Measurements from ENCODE around the gene RBP5.

Gene RBP5

DNA sequence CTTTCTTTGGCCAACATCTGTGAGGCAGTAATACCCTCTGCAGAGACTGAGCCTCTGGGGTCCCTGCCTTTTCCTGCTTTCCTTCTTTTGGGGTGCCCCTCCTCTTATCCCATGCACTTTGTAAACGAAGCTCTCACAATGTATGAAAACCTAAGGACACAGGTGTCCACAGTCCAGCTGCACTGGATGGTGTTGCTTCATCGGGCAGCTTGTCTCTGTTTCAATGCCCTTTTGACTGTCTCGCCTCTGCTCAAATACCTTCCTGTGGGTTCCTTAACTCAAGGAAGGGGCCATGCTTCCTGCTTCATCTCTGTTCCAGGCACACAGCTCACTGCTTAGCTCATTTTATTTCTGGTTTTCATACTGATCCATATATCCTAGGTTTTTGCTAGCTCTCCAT, 26.1 kb downstream of the RBP5 start:
- no peak for DNase-seq (ENCODE audit: extremely low read depth in 1 of 2, low read depth in 1 of 2)

DNA sequence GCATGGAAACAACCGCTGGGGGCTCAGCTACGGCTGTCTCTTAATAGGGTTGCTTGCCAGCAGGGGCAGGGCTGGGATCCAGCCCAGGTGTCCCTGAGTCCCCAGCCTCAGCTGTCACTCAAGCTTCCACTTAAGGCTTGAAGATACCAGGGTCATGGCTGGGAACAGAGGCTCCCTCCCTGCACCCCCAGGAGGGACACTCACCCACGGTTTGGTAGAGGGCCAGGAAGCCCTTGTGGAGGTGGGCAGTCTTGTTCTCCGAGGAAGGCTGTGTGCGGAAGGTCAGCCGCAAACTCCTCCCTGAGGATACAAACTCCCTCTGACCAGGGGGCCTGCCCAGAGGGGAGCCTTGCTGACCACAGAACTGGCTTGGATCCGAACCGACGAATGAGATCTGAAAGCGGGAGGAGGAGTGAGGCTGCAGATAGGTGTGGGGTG, 27.0 kb downstream of the RBP5 start:
- no peak for DNase-seq (ENCODE audit: extremely low read depth in 1 of 2, low read depth in 1 of 2)

GRCh38 chr12:7101047-7101693, 27.5 kb downstream of the RBP5 start:
- no peak for DNase-seq (ENCODE audit: extremely low read depth in 1 of 2, low read depth in 1 of 2)

DNA sequence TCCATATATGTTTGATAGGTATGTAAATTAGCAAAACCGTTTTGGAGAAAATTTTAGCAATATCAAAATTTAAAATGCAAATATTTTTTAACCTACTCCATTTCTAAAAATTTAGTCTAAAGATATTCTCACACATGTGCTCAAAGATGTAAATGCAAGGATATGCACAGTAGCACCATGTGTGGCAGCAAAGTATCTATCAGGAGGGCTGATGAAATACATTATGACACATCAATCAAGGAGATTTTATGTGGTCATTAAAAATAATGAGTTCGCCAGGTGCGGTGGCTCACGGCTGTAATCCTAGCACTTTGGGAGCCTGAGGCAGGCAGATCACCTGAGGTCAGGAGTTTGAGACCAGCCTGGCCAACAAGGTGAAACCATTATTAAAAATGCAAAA, 28.4 kb downstream of the RBP5 start:
- DNase-seq (ENCODE audit: extremely low read depth in 1 of 2, low read depth in 1 of 2), result no peak

DNA sequence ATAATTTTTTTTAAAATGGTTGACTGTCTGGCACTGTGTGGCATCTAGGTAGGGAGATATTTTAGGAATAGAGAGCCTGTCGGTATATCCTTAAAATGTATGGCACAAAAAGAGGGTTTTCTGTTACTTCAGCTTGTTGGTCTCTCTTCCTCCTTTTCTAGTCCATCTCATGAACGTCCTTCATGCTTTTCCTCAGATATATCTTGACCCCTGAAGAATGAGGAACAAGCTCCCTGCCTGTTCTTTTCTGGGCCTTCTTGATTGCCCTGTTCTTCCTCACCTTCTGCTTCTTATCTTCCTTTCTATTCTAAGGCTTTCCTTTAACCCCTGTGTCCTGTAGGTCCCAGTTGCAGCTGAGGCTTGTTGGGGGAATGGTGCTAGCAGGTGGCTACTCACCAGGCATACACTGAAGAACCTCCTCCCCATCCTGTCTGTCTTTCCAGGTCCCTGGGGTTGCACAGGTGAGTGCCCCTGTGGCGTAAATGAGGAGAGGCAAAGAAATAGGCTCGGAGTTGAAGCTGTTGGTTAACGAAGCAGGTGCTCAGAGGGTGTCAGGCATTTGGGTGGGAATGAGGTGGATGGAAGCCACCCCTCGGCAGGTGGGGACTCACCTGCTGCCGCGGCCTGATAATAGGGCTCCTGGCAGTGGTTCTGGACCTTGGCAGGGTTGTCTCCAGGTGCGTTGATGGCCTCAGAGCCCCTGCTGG, 29.2 kb downstream of the RBP5 start:
- no peak for DNase-seq (ENCODE audit: extremely low read depth in 1 of 2, low read depth in 1 of 2)

DNA sequence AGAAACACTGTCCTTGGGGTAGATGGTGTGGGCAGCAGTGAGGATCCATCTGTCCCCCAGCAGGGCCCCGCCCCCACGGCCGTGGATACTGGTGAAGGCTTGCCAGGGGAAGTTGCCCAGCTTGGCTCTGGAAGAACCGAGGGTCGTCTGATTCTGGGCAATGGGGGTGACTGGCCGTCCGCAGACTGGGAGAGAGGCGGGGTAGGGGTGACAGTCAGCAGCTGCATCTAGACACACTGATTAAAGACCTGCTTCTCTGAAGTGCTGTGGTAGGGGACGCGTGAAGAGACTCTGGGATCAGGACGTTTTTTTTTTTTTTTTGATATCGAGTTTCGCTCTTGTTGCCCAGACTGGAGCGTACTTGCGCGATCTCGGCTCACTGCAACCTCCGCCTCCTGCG, 31.7 kb downstream of the RBP5 start:
- no peak for DNase-seq (ENCODE audit: extremely low read depth in 1 of 2, low read depth in 1 of 2)

DNA sequence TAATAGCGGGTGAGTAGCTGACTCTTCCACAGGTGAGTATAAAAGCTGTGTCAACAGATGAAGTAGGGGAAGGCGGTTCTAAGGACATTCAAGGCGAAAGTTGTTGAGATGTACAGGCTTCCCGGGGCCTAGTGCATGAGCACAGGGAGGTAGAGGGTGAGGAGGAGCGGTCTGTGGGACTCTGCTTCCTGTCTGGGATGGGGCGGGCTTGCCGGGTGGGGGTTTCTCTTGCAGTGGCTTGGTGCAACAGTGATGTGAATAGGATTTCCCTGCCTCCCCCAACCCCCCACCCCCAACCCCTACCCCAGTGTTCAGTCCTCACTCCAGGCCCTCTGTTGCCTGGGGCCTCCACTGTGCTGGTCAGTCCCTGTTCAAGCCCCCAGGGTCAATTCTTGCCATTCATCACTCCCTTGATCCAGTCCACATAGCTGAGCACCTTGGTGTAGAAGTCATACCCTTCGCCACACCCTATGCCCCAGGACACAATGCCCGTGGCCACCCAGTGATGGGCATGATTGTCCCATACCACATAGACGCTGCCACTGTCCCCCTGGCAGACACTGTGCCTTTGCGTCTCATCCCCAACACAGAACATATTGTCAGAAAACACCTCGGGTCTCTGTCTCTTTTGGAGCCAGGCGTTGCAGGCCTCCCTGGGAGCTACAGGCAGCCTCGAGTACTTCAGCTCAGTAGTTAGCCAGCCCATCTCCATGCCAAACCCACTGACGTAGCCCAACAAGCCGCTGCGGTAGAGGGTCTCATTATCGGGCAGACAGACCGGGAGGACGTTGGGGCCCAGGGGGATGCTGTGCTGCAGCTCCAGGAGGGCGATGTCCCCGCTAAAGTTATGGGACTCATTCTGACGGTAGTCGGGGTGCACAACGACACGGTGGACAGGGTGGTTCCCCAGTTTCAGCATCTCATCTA, 32.4 kb downstream of the RBP5 start:
- no peak for DNase-seq (ENCODE audit: extremely low read depth in 1 of 2, low read depth in 1 of 2)

- no peak for DNase-seq (ENCODE audit: extremely low read depth in 1 of 2, low read depth in 1 of 2)
Observed at GRCh38 chr12:7093892-7094291, 34.8 kb downstream of the RBP5 start.

DNA sequence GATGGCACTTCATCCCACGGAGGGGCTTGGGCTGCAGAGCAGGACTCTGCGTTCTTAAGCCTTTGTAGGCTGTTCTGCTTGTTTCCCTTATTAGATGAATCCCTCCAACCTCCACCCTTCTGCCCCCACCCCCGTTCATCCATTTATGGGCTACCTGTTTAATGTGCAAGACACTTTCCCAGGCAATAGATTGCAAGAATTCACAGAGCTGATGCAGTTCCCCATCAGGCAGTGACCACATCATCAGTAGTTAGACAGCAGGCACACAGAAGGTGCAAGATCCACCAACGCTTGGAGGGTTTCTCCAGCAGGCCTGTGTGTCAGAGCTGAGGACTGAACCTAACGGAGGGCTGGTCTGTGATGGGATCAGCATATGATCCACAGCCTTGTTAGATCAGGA, 35.2 kb downstream of the RBP5 start:
- DNase-seq (ENCODE audit: extremely low read depth in 1 of 2, low read depth in 1 of 2), result no peak

GRCh38 chr12:7092986-7093460, 35.7 kb downstream of the RBP5 start:
- no peak for DNase-seq (ENCODE audit: extremely low read depth in 1 of 2, low read depth in 1 of 2)

DNA sequence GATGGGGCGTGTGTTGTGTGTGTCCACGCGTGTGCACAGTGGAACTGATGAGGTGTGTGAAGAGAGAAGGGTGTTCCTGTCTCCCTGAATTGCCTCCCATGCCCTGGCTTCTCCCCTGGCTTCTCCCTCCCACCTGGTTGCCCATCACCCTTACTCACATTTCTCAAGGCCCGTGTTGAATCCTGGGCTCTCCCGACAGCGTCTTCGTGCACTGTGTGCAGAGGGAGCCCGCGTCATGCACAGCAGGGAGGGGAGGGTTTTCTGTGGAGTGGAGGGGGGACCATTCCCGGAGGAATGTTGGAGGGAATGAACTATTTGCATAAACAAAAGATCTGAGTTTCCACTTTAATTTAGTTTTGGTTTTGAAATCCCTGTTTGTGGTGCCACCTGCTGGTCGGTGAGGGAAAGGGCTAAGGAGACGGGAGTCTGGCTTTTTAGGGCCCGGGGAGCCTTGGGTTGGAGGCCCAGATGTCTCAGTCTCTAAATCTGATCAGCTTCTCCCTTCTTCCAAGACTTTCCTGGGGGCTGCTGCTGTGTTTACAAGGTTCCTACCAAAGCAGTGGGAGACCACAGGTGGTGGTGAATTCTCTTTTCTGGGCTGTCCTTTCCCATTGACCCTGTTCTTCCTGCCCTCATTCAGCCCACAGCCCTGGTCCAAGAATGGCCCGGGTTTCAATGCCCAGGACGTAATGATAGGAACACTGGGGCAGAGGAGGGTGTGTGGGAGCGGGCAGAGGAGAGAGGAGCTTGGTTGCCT, 36.3 kb downstream of the RBP5 start, which contains the start of gene C1R:
Gene C1R, minus strand, starts transcription at position 217 of the 757 bp plus-strand sequence. Its CDS starts 57 bp downstream, at position 160.
- peak in 1 of 2 donors; percentile 34 for DNase-seq (ENCODE audit: extremely low read depth in 1 of 2, low read depth in 1 of 2)

DNA sequence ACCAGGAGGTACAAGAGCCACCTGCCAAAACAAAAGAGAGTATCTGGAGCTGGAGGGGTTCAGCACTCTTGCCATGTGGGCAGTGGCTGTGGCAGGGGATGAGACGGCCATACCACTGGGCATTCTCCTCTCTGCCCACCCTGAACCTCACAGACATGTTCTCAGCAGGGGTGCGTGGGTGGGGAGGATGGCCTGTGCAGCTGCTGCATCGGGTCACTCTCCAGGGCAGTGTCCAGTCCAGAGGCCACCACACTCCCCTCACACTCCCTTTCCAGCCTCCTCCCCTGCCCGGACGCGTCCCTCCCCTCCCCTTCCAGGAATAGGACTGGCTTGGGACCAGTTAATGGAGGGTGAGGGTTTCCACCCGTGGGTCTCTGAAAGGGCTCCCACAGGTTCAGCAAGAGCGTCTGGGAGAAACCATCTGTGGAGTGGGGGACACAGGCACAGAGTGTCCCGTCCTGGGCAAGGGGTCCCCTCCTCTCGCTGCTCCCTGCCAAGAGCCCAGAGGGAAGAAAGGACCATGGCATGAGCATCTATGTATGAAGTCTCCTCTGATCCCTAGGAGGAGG, 36.9 kb downstream of the RBP5 start:
- DNase-seq (ENCODE audit: extremely low read depth in 1 of 2, low read depth in 1 of 2), result no peak

DNA sequence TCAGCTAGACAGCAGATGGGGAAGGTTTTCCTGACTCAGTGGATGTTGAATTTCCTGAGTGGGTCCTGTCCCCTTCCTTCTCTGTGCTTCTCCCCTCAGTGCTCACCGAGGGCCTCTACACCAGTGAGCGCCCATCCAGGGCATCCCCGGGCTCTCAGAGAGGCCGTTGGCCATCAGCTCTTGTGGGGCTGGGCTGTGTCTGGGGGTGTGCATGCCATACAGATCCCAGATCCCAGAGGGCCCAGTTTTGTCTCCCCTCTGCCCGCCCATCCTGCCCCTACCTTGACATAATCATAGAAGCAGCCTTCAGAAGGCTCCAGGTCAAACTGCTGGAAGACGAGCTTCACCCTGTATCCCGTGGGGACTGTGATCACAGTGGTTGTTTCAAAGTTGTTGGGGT, 37.5 kb downstream of the RBP5 start:
- no peak for DNase-seq (ENCODE audit: extremely low read depth in 1 of 2, low read depth in 1 of 2)

DNA sequence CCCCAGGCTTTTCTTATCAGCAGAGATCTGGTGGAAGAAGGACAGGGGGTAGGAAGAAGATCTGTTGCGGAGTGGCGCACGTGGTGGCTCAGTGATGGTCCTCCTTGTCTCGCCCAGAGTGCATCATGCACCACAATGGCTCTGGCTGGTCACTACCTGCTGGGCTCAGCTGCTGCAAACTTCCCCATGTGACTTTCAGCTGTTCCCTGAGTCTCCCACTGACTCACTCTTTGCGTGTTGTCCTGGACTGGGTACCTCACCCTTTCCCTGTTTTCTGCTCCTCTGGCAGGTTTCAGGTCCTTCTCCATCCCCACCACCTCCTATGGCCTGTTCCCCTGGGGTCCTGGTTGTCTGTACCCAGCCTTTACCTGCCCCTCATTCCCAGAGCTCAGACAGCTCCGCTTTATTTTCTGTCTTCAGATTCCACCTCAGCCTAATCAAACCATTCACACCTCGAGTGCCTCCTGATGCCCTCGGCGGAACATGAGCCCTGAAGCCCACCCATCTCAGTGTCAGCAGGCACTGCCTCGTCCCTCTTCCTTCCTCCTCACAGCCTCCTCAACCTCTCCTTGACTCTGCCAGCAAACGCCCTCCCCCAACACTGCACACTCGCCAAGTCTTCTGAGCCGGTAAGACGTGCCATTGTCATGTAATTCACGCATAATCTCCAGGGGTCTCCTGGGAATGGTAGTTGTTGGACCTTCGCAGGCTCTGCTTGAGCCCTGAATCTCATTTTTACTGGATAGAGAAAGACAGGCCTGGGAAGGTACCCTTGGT, 38.3 kb downstream of the RBP5 start:
- DNase-seq (ENCODE audit: extremely low read depth in 1 of 2, low read depth in 1 of 2), result no peak

DNA sequence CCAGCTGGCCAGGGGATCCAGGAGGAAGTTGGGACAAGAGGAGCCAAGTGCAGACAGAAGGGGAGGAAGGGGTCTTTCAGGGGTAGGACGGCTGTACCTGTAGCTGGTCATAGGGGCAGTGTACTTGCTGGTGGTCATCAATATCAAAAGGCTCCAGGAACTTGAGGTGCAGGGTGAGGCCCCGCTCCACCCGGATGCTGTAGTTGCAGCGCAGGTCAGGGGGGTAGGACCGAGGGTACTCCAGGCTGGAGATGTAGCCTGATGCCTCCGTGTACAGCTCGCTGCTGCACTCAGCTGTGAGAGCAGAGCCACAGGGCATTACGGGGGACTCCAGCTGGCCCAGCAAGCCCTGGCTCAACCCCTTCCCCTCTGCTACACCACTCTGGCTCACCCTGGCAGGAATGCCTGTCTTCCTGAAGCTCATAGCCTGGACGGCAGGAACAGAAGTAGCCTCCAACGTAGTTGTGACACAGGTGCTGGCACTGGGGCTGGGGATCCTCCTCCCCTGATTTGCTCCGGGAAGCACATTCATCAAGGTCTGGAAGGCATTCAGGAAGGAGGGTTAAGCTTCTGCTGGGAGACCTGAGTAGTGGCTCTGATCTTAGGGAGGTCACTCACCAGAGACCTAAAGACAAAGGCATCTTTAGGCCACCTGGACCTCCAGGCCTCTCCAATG, 39.4 kb downstream of the RBP5 start:
- no peak for DNase-seq (ENCODE audit: extremely low read depth in 1 of 2, low read depth in 1 of 2)

DNA sequence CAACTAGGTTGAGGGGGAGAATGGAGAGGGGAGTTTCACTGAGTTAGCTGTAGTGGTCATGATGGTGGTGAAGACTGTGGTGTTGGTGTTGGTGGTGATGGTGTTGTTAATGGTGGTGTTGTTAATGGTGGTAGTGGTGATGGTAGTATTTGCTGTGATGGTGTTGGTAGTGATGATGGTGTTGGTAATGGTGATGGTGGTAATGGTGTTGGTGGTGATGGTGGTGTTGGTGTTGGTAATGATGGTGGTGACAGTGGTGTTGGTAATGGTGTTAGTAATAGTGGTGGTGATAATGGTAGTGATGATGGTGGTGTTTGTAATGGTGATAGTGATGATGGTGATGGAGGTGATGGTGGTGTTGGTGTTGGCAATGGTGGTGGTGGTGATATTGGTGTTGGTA, 45.6 kb downstream of the RBP5 start:
- DNase-seq (ENCODE audit: extremely low read depth in 1 of 2, low read depth in 1 of 2), result no peak

- no peak for DNase-seq (ENCODE audit: extremely low read depth in 1 of 2, low read depth in 1 of 2)
Observed at GRCh38 chr12:7081037-7081436, 47.7 kb downstream of the RBP5 start.

DNA sequence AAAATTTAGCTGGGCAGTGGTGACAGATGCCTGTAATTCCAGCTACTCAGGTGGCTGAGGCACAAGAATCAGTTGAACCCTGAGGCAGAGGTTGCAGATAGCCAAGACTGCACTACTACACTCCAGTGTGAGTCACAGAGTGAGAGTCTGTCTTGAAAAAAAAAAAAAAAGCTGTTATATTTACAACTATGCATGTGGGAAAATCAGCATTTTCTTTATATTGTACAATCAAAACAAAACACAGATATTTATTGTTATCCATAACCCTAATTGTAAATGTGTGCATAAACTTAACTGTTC, 48.9 kb downstream of the RBP5 start:
- no peak for DNase-seq (ENCODE audit: extremely low read depth in 1 of 2, low read depth in 1 of 2)

- DNase-seq (ENCODE audit: extremely low read depth in 1 of 2, low read depth in 1 of 2), result no peak
Observed at GRCh38 chr12:7078163-7078562, 50.5 kb downstream of the RBP5 start.

Measured in stimulated activated CD8-positive, alpha-beta memory T cell treated with anti-CD3 and anti-CD28 coated beads, Interleukin-7, amount 100 ng/mL, for 48 hours (primary cell).